GM12891 (cell line): ENCODE data around the gene GYG1. TPM values are rescaled to one million over a fixed set of nuclear protein-coding genes. Genes with fewer than 3 reads are reported as not detected.

Experiments
- DNase-seq: peaks from one replicate; pipeline ENCODE4 v3.0.0; 2011; ENCODE audit warnings: low spot score; ENCODE audit not compliant: insufficient read length
- FAIRE-seq: peaks from 2 replicates; lab custom pipeline; 2011; peaks lifted over from hg19 to GRCh38; lab: Jason Lieb, UNC
- PAX5 ChIP-seq: IDR thresholded peaks from 2 replicates; pipeline ENCODE4 v1.6.1; 2011; ENCODE audit warnings: low read length, moderate library complexity, mild to moderate bottlenecking; ENCODE audit not compliant: insufficient read depth, severe bottlenecking
- POLR2A ChIP-seq: IDR thresholded peaks from 2 replicates; pipeline ENCODE4 v1.6.1; 2011; ENCODE audit warnings: low read depth, low read length, control low read depth
- POLR2AphosphoS5 ChIP-seq: IDR thresholded peaks from 2 replicates; pipeline ENCODE4 v1.6.1; 2011; ENCODE audit warnings: low read depth, low read length, control low read depth
- POU2F2 ChIP-seq: IDR thresholded peaks from 2 replicates; pipeline ENCODE4 v1.6.1; 2011; ENCODE audit warnings: low read depth, mild to moderate bottlenecking, control low read depth, low read length, moderate library complexity
- SPI1 ChIP-seq: IDR thresholded peaks from 2 replicates; pipeline ENCODE4 v1.6.1; 2011; ENCODE audit warnings: low read depth, low read length, control low read depth
- TAF1 ChIP-seq: IDR thresholded peaks from 2 replicates; pipeline ENCODE4 v1.6.1; 2011; ENCODE audit warnings: low read depth, low read length, control low read depth
- polyA plus RNA-seq: library from polyadenylated mRNA; unstranded; fragments of >200 nt; gene quantifications from one replicate; pipeline ENCODE4 v1.2.1, GENCODE V29; 2012; ENCODE audit warnings: low read depth, missing spikeins, inconsistent platforms; ENCODE audit not compliant: missing spikeins

GYG1 gene
- polyA plus RNA-seq = 10.2 TPM

- DNase-seq (peak; percentile 83), FAIRE-seq (peak; percentile 88)
- TF ChIP-seq PAX5 (no peak), POLR2A (peak; percentile 53; the same call in 1 of the 2 replicates), SPI1 (no peak), TAF1 (no peak; the same call in 1 of the 2 replicates), POLR2AphosphoS5 (peak; percentile 73), POU2F2 (no peak)
Measured at GRCh38 chr3:148991219-148992026, at the start of gene GYG1. Gene GYG1, plus strand, starts transcription at chr3:148991540. Its CDS starts 101 bp downstream, at chr3:148991641.

- DNase-seq (peak; percentile 47), FAIRE-seq (peak; percentile 91)
- TF ChIP-seq POU2F2 (no peak), TAF1 (no peak)
Measured at GRCh38 chr3:148943506-148944205, 47.7 kb upstream of the GYG1 start.

DNA sequence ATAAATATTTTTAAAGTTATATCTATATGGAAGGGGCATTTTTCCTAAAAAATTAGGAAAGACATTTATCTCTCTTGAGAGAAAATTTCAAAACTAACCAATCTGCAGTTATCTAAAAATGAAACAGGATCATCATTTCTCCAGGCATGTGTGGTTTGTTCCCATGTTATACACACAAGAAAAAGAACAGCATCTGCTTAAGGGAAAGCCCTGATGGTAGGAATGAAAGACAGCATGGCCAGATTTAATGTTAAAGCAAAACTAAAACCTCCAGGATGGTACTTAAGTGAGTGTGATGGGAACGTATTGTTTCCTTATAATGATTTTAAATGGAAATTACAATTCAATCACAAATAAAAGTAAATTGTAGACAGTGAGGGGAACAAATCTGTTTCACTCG, 46.2 kb upstream of the GYG1 start:
- TF ChIP-seq SPI1 (no peak), POLR2AphosphoS5 (no peak), TAF1 (no peak), POLR2A (no peak)
- DNase-seq (no peak), FAIRE-seq (no peak)

- no peak for DNase-seq
Measured at GRCh38 chr3:148948913-148949657, 42.3 kb upstream of the GYG1 start.

GRCh38 chr3:148950806-148951205, 40.5 kb upstream of the GYG1 start:
- DNase-seq = no peak
- no peak for FAIRE-seq
- no peak for TF ChIP-seq POLR2AphosphoS5
- no peak for TF ChIP-seq POU2F2
- no peak for TF ChIP-seq TAF1
- TF ChIP-seq POLR2A = no peak
- no peak for TF ChIP-seq SPI1
- TF ChIP-seq PAX5 = no peak

More at GRCh38 chr3:148948913-148949657, 42.3 kb upstream of the GYG1 start:
- TF ChIP-seq POU2F2 = no peak
- TF ChIP-seq POLR2AphosphoS5 = no peak
- no peak for TF ChIP-seq TAF1
- no peak for TF ChIP-seq SPI1
- TF ChIP-seq POLR2A = no peak
- TF ChIP-seq PAX5 = no peak
- FAIRE-seq = no peak

DNA sequence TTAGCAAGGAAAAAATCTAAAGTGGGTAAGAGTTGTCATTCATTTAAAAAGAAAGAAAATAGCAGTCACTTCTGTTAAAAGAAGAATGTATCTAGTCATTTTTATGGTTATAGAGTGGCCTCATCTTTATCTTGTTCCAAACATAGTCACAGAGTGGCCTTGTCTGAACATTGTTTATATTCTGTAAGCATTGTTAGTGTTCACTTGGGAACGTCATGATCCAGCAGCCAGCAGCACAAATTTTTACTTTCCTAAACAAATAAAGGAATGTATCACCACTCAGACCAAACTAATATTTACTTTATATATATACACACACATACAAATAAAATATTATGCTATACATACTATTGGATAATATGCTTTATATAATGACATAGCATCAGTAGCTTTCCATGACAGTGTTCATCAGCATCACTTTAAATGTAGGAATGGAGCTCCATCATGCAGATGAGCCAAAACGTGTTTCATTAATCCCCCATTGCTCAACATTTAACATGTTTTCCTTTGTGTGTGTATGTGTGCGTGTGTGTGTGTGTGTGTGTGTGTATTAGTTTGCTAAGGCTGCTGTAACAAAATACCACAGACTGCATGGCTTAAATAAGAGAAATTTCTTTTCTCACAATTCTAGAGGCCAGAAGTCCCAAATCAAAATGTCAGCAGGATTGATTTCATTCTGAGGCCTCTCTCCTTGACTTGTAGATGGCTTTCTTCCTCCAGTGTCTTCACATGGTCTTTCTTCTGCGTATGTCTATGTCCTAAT, 39.6 kb upstream of the GYG1 start:
- TF ChIP-seq POU2F2 (no peak), SPI1 (no peak), POLR2A (no peak), PAX5 (no peak), TAF1 (no peak), POLR2AphosphoS5 (no peak)
- no peak for FAIRE-seq
- DNase-seq = no peak

DNA sequence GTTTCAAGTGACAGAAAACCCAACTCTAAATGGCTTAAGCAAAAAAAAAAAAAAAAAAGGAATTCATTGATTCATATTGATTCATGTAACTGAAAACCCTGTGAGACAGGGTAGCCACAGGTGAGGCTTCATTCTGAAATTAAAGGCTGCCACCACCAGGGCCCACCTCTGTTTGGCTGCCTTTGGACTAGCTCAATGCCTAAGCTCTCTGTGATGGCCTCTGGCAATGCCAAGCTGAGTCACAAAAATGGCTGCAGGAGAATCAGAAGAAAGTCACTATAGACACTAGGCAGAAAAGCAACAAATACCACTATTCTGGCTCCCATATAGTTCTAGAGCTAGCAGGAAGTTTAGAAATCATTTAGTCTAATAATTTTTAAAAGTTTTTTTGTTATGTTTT, 38.2 kb upstream of the GYG1 start:
- DNase-seq = no peak
- TF ChIP-seq POU2F2 = no peak
- TF ChIP-seq SPI1 = no peak
- no peak for TF ChIP-seq POLR2AphosphoS5
- no peak for TF ChIP-seq POLR2A
- no peak for TF ChIP-seq TAF1
- no peak for TF ChIP-seq PAX5
- no peak for FAIRE-seq

GRCh38 chr3:148954981-148955380, 36.4 kb upstream of the GYG1 start:
- FAIRE-seq (no peak), DNase-seq (no peak)
- no peak for TF ChIP-seq TAF1
- TF ChIP-seq POLR2AphosphoS5 = no peak
- no peak for TF ChIP-seq SPI1
- no peak for TF ChIP-seq POLR2A
- TF ChIP-seq POU2F2 = no peak
- no peak for TF ChIP-seq PAX5
